GM21360 (cell line): ENCODE results near the gene DUSP1.
"Not testable (repeated sequence)": the region's sequence is repeated elsewhere in the genome, so short reads cannot be mapped to it uniquely, and the experiment has no call there.

Experiments
- ATAC-seq: cut with Tn5 transposase; IDR thresholded peaks from one replicate; pipeline ENCODE4 v1.9.1; 2021; ENCODE audit warnings: mild to moderate bottlenecking, moderate library complexity; ENCODE audit not compliant: unreplicated experiment

The DUSP1 gene

GRCh38 chr5:172798422-172799215 lies 27.6 kb upstream of the DUSP1 start:
- no peak for ATAC-seq

- ATAC-seq: no peak
Measured at GRCh38 chr5:172797771-172798191, 26.8 kb upstream of the DUSP1 start.

GRCh38 chr5:172796306-172796705 lies 25.3 kb upstream of the DUSP1 start:
- no peak for ATAC-seq

GRCh38 chr5:172795318-172795977 lies 24.5 kb upstream of the DUSP1 start:
- ATAC-seq: no peak

- ATAC-seq: peak; percentile 47
Measured at GRCh38 chr5:172793577-172794488, 22.8 kb upstream of the DUSP1 start.

- ATAC-seq: no peak
Measured at GRCh38 chr5:172792701-172793570, 21.9 kb upstream of the DUSP1 start.

GRCh38 chr5:172791726-172792445 lies 20.9 kb upstream of the DUSP1 start:
- no peak for ATAC-seq

GRCh38 chr5:172791286-172791685 lies 20.3 kb upstream of the DUSP1 start:
- ATAC-seq: no peak

- no peak for ATAC-seq
Measured at GRCh38 chr5:172790496-172790889, 19.5 kb upstream of the DUSP1 start.

GRCh38 chr5:172789687-172790495 lies 18.9 kb upstream of the DUSP1 start:
- no peak for ATAC-seq

GRCh38 chr5:172788771-172789686 lies 18.0 kb upstream of the DUSP1 start:
- ATAC-seq: no peak

GRCh38 chr5:172787538-172787937 lies 16.5 kb upstream of the DUSP1 start:
- not testable (repeated sequence) for ATAC-seq

GRCh38 chr5:172786736-172787462 lies 15.9 kb upstream of the DUSP1 start:
- ATAC-seq: no peak

- no peak for ATAC-seq
Measured at GRCh38 chr5:172785429-172786088, 14.6 kb upstream of the DUSP1 start.

- not testable (repeated sequence) for ATAC-seq
Measured at GRCh38 chr5:172784162-172784561, 13.2 kb upstream of the DUSP1 start.

- ATAC-seq: not testable (repeated sequence)
Measured at GRCh38 chr5:172783319-172783718, 12.3 kb upstream of the DUSP1 start.
